ENCODE measurements around the gene ERFL. TPM values are rescaled to one million over a fixed set of nuclear protein-coding genes. Genes with fewer than 3 reads are reported as not detected.

ERFL gene
- total RNA-seq, 1 experiment from 2014 or later, result 0.79 TPM

GRCh38 chr19:41918653-41919244 is 9.5 kb downstream of the ERFL start:
- DNase-seq (ENCODE audit: low read depth, low spot score) (no peak), ATAC-seq (no peak)
- CTCF ChIA-PET, result no interaction called here
- no TSS peak for BruUV-seq (replicated peaks)
- no peaks in the 10 kb centered on the region for H3K9me3 ChIP-seq (ENCODE audit: control insufficient read depth in 1 of 2, insufficient read depth in 1 of 2, low read depth in 1 of 2, low read length in 2 of 2)
- H3K79me2 ChIP-seq (ENCODE audit: insufficient read depth, low read length), result no peaks in the 10 kb centered on the region
- H3K4me3 ChIP-seq (replicated peaks in 1 of 2; ENCODE audit: low read depth in 1 of 2, low read length in 2 of 2), result no peak overlapping the region
- H3K9me2 ChIP-seq (ENCODE audit: insufficient read depth), result no peaks in the 10 kb centered on the region
- no peaks in the 10 kb centered on the region for H3K36me3 ChIP-seq (ENCODE audit: control insufficient read depth in 1 of 2, insufficient read depth in 2 of 2, low read length in 2 of 2)
- no peak overlapping the region for H2AFZ ChIP-seq (ENCODE audit: low read depth, low read length, poor library complexity, severe bottlenecking)
- H4K20me1 ChIP-seq (ENCODE audit: insufficient read depth), result no peaks in the 10 kb centered on the region
- TF ChIP-seq TCF7L2 (IDR thresholded peaks at IDR 0.05; ENCODE audit: borderline replicate concordance, extremely low read depth, insufficient read depth, insufficient read length) (no peak), ZBTB33 (IDR thresholded peaks at IDR 0.05; ENCODE audit: extremely low read depth, insufficient replicate concordance, low read length) (no peak), EZH2 (IDR thresholded peaks at IDR 0.05) (no peak), SRF (IDR thresholded peaks at IDR 0.05; ENCODE audit: low read depth) (no peak), POLR2AphosphoS5 (IDR thresholded peaks at IDR 0.05; ENCODE audit: low read depth, low read length) (no peak)
- intact Hi-C loops (cut with micrococcal nuclease), result no loop called here
- POLR2A ChIA-PET, result no interaction called here
- H3K9ac ChIP-seq (ENCODE audit: low read length), result no peak overlapping the region
- H3K27ac ChIP-seq (ENCODE audit: low read depth, low read length), result no peak overlapping the region
- no peak overlapping the region for H3K4me2 ChIP-seq (ENCODE audit: low read length)
- RAD21 ChIA-PET (ENCODE audit: low non-redundant PET in 1 of 2, low total read pairs in 2 of 2, uncharacterized antibody in 2 of 2, unreplicated experiment in 2 of 2), result no interaction called here
- H3K4me1 ChIP-seq (ENCODE audit: control insufficient read depth in 1 of 2, insufficient read depth in 2 of 2, low read length in 2 of 2), result no peaks in the 10 kb centered on the region
- no peaks in the 10 kb centered on the region; the same call in 1 of the 2 replicates for H3K27me3 ChIP-seq (ENCODE audit: insufficient read depth, low read length)

- H3K27ac ChIP-seq (ENCODE audit: low read depth, low read length), result no peak overlapping the region
- POLR2A ChIA-PET, result no interaction called here
- no peak overlapping the region for H3K9ac ChIP-seq (ENCODE audit: low read length)
- TF ChIP-seq ZBTB33 (IDR thresholded peaks at IDR 0.05; ENCODE audit: extremely low read depth, insufficient replicate concordance, low read length) (no peak), SP1 (IDR thresholded peaks at IDR 0.05; ENCODE audit: low read depth) (no peak), POLR2AphosphoS5 (IDR thresholded peaks at IDR 0.05; ENCODE audit: low read depth, low read length) (no peak), EZH2phosphoT487 (IDR thresholded peaks at IDR 0.05; ENCODE audit: borderline replicate concordance) (no peak), ELF1 (IDR thresholded peaks at IDR 0.05; ENCODE audit: borderline replicate concordance, low read depth) (no peak), TCF7L2 (IDR thresholded peaks at IDR 0.05; ENCODE audit: borderline replicate concordance, extremely low read depth, insufficient read depth, insufficient read length) (no peak), CTCF (IDR thresholded peaks at IDR 0.05 in 2 of 3, conservative IDR thresholded peaks at IDR 0.05 in 1 of 3; ENCODE audit: borderline replicate concordance in 1 of 3, insufficient read depth in 1 of 3, low read depth in 2 of 3, low read length in 2 of 3) (no peak), SIN3A (IDR thresholded peaks at IDR 0.05; ENCODE audit: low read depth) (no peak), CEBPB (IDR thresholded peaks at IDR 0.05; ENCODE audit: low read depth) (no peak)
- CTCF ChIA-PET, result no interaction called here
- intact Hi-C loops (cut with micrococcal nuclease), result no loop called here
- H4K20me1 ChIP-seq (ENCODE audit: insufficient read depth), result no peaks in the 10 kb centered on the region
- H3K27me3 ChIP-seq (ENCODE audit: insufficient read depth, low read length), result no peaks in the 10 kb centered on the region; the same call in 1 of the 2 replicates
- no peak for ATAC-seq
- no peak overlapping the region for H3K4me3 ChIP-seq (replicated peaks in 1 of 2; ENCODE audit: low read depth in 1 of 2, low read length in 2 of 2)
- H3K36me3 ChIP-seq (ENCODE audit: control insufficient read depth in 1 of 2, insufficient read depth in 2 of 2, low read length in 2 of 2), result no peaks in the 10 kb centered on the region
- no peaks in the 10 kb centered on the region for H3K9me2 ChIP-seq (ENCODE audit: insufficient read depth)
- H3K4me1 ChIP-seq (ENCODE audit: control insufficient read depth in 1 of 2, insufficient read depth in 2 of 2, low read length in 2 of 2), result no peaks in the 10 kb centered on the region
- H3K79me2 ChIP-seq (ENCODE audit: insufficient read depth, low read length), result no peaks in the 10 kb centered on the region
- no peak overlapping the region for H3K4me2 ChIP-seq (ENCODE audit: low read length)
- H2AFZ ChIP-seq (ENCODE audit: low read depth, low read length, poor library complexity, severe bottlenecking), result no peak overlapping the region
- DNase-seq (ENCODE audit: low read depth, low spot score), result no peak
- RAD21 ChIA-PET (ENCODE audit: low non-redundant PET in 1 of 2, low total read pairs in 2 of 2, uncharacterized antibody in 2 of 2, unreplicated experiment in 2 of 2), result no interaction called here
- no TSS peak for BruUV-seq (replicated peaks)
- H3K9me3 ChIP-seq (ENCODE audit: control insufficient read depth in 1 of 2, insufficient read depth in 1 of 2, low read depth in 1 of 2, low read length in 2 of 2), result no peaks in the 10 kb centered on the region
Measured at GRCh38 chr19:41918095-41918494, 10.2 kb downstream of the ERFL start.

Data from HCT116 (cell line).